ENCODE results near the gene TOR4A. TPM values are rescaled to one million over a fixed set of nuclear protein-coding genes. Genes with fewer than 3 reads are reported as not detected.

Gene TOR4A
- total and polyA plus RNA-seq, 2 experiments from 2014 or later: 2.0 to 19.0 TPM

DNA sequence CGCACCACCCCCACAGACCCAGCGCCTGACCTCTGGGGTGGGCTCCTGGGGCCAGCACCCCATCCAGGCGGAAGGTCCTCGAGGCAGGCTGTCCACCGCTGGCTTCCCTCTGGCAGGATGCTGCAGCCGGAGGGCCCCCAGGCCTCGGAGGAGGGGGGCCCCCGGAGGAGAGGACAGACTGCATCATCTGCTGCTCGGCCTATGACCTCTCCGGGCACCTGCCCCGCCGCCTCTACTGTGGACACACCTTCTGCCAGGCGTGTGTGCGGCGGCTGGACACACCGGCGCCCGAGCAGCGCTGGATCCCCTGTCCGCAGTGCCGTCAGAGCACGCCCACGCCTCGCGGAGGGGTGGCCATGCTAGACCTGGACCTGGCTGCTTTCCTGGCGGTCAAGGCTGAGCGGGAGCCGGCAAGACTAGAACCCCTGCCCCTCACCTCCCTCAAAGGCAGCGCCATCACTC, 49.0 kb upstream of the TOR4A start:
- Histone ChIP-seq H3K4me3 (no peak overlapping the region), H3K4me2 (no peak overlapping the region), H3K27ac (ENCODE audit: low read depth) (no peak overlapping the region), H4K20me1 (replicated peaks; ENCODE audit: insufficient read depth) (no peaks in the 10 kb centered on the region), H3K9me2 (ENCODE audit: insufficient read depth) (no peaks in the 10 kb centered on the region), H3K27me3 (ENCODE audit: insufficient read depth) (no peaks in the 10 kb centered on the region), H3K79me2 (replicated peaks; ENCODE audit: insufficient read depth) (no peaks in the 10 kb centered on the region), H2AFZ (no peak overlapping the region), H3K36me3 (ENCODE audit: insufficient read depth) (no peaks in the 10 kb centered on the region), H3F3A (replicated peaks; ENCODE audit: low read depth) (0 out of 2 replicates have a peak, but pooled peaks cover 6% of the 10 kb centered on the region), H3K4me1 (ENCODE audit: insufficient read depth) (no peaks in the 10 kb centered on the region; the same call in 1 of the 2 replicates)
- TF ChIP-seq ZNF331 (CRISPR knock-in tag; IDR thresholded peaks at IDR 0.05; ENCODE audit: low read depth): no peak
- peaks cover 2% of the 10 kb centered on the region; the same call in 2 of the 3 replicates for H3K4me1 Mint-ChIP-seq
- no peaks in the 10 kb centered on the region for H3K9me3 Mint-ChIP-seq
- no peak overlapping the region for H3K4me3 Mint-ChIP-seq
- H3K27ac Mint-ChIP-seq: no peak overlapping the region
- DNase-seq (ENCODE audit: low spot score): no peak
- no peaks in the 10 kb centered on the region for H3K36me3 Mint-ChIP-seq (ENCODE audit: low read depth)
- no peak for ATAC-seq
- H3K27me3 Mint-ChIP-seq (ENCODE audit: insufficient read depth, low read depth, poor library complexity): peaks cover 3% of the 10 kb centered on the region

DNA sequence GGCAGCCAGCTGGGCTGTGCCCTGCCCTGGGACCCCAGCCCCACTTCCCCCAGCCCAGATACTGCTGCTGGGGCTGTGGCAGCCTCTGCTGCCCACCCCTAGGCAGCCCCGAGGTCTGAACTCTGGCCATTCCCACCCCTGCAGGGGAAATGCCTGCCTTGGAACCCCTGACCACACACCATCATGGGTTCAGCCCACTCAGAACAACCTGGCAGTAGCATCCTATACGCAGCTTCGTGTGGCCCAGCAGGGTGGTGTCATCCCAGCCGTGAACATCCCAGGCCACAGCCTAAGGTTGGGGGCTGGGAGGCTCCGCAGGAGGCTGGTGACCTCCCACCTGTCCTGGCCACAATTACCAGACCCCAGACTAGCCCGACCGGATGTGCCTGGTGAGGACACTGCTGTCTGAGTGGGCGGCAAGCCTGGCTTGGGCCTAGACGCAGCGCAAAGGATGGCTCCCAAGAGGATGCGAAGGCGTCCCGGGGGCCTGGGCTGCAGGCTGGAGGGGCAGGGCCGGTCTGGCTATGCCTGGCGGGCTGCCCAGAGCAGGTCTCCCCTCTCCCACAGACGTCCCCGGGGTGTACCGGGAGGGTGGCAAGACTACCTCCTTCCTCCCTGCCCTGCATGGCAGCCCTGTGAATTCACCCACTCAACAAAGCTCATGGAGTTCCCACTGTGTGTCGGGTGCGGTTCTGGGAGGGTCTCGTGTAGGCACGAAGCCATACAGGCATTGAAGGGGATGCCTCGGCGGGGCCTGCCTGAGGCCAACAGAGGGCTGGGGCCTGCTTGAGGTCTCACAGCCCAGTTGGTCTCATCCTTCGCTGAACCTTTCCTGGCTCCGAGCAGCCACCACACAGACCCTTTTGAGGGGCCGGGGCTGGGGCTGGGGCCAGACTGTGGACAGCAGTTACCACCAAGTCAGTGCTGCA, 48.3 kb upstream of the TOR4A start:
- ATAC-seq (no peak), DNase-seq (ENCODE audit: low spot score) (no peak)
- no peaks in the 10 kb centered on the region for H3K9me3 Mint-ChIP-seq
- TF ChIP-seq, protein P1, sequence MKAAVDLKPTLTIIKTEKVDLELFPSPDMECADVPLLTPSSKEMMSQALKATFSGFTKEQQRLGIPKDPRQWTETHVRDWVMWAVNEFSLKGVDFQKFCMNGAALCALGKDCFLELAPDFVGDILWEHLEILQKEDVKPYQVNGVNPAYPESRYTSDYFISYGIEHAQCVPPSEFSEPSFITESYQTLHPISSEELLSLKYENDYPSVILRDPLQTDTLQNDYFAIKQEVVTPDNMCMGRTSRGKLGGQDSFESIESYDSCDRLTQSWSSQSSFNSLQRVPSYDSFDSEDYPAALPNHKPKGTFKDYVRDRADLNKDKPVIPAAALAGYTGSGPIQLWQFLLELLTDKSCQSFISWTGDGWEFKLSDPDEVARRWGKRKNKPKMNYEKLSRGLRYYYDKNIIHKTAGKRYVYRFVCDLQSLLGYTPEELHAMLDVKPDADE (IDR thresholded peaks at IDR 0.05): no peak
- no peak for TF ChIP-seq EZH2 (IDR thresholded peaks at IDR 0.05; ENCODE audit: low read depth, unreplicated experiment)
- TF ChIP-seq, protein P2, sequence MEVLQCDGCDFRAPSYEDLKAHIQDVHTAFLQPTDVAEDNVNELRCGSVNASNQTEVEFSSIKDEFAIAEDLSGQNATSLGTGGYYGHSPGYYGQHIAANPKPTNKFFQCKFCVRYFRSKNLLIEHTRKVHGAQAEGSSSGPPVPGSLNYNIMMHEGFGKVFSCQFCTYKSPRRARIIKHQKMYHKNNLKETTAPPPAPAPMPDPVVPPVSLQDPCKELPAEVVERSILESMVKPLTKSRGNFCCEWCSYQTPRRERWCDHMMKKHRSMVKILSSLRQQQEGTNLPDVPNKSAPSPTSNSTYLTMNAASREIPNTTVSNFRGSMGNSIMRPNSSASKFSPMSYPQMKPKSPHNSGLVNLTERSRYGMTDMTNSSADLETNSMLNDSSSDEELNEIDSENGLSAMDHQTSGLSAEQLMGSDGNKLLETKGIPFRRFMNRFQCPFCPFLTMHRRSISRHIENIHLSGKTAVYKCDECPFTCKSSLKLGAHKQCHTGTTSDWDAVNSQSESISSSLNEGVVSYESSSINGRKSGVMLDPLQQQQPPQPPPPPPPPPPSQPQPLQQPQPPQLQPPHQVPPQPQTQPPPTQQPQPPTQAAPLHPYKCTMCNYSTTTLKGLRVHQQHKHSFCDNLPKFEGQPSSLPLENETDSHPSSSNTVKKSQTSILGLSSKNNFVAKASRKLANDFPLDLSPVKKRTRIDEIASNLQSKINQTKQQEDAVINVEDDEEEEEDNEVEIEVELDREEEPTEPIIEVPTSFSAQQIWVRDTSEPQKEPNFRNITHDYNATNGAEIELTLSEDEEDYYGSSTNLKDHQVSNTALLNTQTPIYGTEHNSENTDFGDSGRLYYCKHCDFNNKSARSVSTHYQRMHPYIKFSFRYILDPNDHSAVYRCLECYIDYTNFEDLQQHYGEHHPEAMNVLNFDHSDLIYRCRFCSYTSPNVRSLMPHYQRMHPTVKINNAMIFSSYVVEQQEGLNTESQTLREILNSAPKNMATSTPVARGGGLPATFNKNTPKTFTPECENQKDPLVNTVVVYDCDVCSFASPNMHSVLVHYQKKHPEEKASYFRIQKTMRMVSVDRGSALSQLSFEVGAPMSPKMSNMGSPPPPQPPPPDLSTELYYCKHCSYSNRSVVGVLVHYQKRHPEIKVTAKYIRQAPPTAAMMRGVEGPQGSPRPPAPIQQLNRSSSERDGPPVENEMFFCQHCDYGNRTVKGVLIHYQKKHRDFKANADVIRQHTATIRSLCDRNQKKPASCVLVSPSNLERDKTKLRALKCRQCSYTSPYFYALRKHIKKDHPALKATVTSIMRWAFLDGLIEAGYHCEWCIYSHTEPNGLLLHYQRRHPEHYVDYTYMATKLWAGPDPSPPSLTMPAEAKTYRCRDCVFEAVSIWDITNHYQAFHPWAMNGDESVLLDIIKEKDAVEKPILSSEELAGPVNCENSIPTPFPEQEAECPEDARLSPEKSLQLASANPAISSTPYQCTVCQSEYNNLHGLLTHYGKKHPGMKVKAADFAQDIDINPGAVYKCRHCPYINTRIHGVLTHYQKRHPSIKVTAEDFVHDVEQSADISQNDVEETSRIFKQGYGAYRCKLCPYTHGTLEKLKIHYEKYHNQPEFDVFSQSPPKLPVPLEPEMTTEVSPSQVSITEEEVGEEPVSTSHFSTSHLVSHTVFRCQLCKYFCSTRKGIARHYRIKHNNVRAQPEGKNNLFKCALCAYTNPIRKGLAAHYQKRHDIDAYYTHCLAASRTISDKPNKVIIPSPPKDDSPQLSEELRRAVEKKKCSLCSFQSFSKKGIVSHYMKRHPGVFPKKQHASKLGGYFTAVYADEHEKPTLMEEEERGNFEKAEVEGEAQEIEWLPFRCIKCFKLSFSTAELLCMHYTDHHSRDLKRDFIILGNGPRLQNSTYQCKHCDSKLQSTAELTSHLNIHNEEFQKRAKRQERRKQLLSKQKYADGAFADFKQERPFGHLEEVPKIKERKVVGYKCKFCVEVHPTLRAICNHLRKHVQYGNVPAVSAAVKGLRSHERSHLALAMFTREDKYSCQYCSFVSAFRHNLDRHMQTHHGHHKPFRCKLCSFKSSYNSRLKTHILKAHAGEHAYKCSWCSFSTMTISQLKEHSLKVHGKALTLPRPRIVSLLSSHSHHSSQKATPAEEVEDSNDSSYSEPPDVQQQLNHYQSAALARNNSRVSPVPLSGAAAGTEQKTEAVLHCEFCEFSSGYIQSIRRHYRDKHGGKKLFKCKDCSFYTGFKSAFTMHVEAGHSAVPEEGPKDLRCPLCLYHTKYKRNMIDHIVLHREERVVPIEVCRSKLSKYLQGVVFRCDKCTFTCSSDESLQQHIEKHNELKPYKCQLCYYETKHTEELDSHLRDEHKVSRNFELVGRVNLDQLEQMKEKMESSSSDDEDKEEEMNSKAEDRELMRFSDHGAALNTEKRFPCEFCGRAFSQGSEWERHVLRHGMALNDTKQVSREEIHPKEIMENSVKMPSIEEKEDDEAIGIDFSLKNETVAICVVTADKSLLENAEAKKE (CRISPR knock-in tag; IDR thresholded peaks at IDR 0.05): no peak
- TF ChIP-seq ZNF331 (CRISPR knock-in tag; IDR thresholded peaks at IDR 0.05; ENCODE audit: low read depth): no peak
- TF ChIP-seq, protein P3, sequence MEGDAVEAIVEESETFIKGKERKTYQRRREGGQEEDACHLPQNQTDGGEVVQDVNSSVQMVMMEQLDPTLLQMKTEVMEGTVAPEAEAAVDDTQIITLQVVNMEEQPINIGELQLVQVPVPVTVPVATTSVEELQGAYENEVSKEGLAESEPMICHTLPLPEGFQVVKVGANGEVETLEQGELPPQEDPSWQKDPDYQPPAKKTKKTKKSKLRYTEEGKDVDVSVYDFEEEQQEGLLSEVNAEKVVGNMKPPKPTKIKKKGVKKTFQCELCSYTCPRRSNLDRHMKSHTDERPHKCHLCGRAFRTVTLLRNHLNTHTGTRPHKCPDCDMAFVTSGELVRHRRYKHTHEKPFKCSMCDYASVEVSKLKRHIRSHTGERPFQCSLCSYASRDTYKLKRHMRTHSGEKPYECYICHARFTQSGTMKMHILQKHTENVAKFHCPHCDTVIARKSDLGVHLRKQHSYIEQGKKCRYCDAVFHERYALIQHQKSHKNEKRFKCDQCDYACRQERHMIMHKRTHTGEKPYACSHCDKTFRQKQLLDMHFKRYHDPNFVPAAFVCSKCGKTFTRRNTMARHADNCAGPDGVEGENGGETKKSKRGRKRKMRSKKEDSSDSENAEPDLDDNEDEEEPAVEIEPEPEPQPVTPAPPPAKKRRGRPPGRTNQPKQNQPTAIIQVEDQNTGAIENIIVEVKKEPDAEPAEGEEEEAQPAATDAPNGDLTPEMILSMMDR (conservative IDR thresholded peaks at IDR 0.05; ENCODE audit: low read depth in 2 of 2): no peak
- TF ChIP-seq ZNF114 (CRISPR knock-in tag; IDR thresholded peaks at IDR 0.05): no peak
- TF ChIP-seq JUNB (IDR thresholded peaks at IDR 0.05; ENCODE audit: unreplicated experiment): no peak
- Histone ChIP-seq H2AFZ (no peak overlapping the region), H4K20me1 (replicated peaks; ENCODE audit: insufficient read depth) (no peaks in the 10 kb centered on the region), H3K9me2 (ENCODE audit: insufficient read depth) (no peaks in the 10 kb centered on the region), H3K4me3 (no peak overlapping the region), H3K4me1 (ENCODE audit: insufficient read depth) (no peaks in the 10 kb centered on the region; the same call in 1 of the 2 replicates), H3K4me2 (no peak overlapping the region), H3F3A (replicated peaks; ENCODE audit: low read depth) (0 out of 2 replicates have a peak, but pooled peaks cover 1% of the 10 kb centered on the region), H3K27me3 (ENCODE audit: insufficient read depth) (no peaks in the 10 kb centered on the region), H3K79me2 (replicated peaks; ENCODE audit: insufficient read depth) (no peaks in the 10 kb centered on the region), H3K27ac (ENCODE audit: low read depth) (no peak overlapping the region), H3K36me3 (ENCODE audit: insufficient read depth) (no peaks in the 10 kb centered on the region)
- H3K4me1 Mint-ChIP-seq: peaks cover 2% of the 10 kb centered on the region; the same call in 2 of the 3 replicates
- H3K27me3 Mint-ChIP-seq (ENCODE audit: insufficient read depth, low read depth, poor library complexity): peaks cover 3% of the 10 kb centered on the region
- no peak overlapping the region for H3K27ac Mint-ChIP-seq
- no peaks in the 10 kb centered on the region for H3K36me3 Mint-ChIP-seq (ENCODE audit: low read depth)
- no peak overlapping the region for H3K4me3 Mint-ChIP-seq

All from GM23338 (cell line).